Measurements from ENCODE around the gene OPRM1. TPM values are rescaled to one million over a fixed set of nuclear protein-coding genes. Genes with fewer than 3 reads are reported as not detected.

Gene OPRM1
- total RNA-seq, 1 donor = not detected

DNA sequence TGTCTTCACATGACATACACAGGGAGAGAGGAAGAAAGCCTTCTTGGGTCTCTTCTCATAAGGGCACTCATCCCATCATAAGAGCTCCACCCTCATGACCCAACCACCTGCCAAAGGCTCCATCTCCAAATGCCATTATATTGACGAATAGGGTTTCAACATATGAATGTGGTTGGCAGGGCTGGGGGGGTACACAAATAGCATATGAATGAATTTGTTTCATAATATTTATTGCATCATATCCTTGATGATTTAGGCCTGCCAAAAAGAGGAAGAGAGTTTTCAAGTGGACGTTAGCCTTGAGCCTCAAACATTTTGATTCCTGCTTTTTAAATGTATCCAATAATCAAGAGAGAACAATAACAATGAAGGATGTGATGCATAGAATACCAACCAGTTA is 26.2 kb upstream of the OPRM1 start:
- Histone ChIP-seq H3K27ac (ENCODE audit: low read depth, low read length) (no peak overlapping the region), H3K4me2 (ENCODE audit: insufficient read depth, low read length) (no peak overlapping the region), H4K20me1 (ENCODE audit: insufficient read depth, low read length) (no peaks in the 10 kb centered on the region), H3K4me1 (ENCODE audit: insufficient read depth, low read length) (no peaks in the 10 kb centered on the region), H3K9me3 (ENCODE audit: low read depth, low read length) (peaks cover 4% of the 10 kb centered on the region), H3K27me3 (ENCODE audit: insufficient read depth, low read length) (no peaks in the 10 kb centered on the region), H2AFZ (ENCODE audit: low read length) (no peak overlapping the region), H3K36me3 (ENCODE audit: insufficient read depth, low read length) (no peaks in the 10 kb centered on the region), H3K79me2 (ENCODE audit: insufficient read depth, low read length) (no peaks in the 10 kb centered on the region), H3K4me3 (ENCODE audit: insufficient read depth, low read length) (no peak overlapping the region)
- TF ChIP-seq, protein P1, sequence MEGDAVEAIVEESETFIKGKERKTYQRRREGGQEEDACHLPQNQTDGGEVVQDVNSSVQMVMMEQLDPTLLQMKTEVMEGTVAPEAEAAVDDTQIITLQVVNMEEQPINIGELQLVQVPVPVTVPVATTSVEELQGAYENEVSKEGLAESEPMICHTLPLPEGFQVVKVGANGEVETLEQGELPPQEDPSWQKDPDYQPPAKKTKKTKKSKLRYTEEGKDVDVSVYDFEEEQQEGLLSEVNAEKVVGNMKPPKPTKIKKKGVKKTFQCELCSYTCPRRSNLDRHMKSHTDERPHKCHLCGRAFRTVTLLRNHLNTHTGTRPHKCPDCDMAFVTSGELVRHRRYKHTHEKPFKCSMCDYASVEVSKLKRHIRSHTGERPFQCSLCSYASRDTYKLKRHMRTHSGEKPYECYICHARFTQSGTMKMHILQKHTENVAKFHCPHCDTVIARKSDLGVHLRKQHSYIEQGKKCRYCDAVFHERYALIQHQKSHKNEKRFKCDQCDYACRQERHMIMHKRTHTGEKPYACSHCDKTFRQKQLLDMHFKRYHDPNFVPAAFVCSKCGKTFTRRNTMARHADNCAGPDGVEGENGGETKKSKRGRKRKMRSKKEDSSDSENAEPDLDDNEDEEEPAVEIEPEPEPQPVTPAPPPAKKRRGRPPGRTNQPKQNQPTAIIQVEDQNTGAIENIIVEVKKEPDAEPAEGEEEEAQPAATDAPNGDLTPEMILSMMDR (IDR thresholded peaks at IDR 0.05; ENCODE audit: extremely low read depth, low read depth, low read length) = no peak
- DNase-seq (ENCODE audit: insufficient read length, low spot score, missing footprints) = no peak

DNA sequence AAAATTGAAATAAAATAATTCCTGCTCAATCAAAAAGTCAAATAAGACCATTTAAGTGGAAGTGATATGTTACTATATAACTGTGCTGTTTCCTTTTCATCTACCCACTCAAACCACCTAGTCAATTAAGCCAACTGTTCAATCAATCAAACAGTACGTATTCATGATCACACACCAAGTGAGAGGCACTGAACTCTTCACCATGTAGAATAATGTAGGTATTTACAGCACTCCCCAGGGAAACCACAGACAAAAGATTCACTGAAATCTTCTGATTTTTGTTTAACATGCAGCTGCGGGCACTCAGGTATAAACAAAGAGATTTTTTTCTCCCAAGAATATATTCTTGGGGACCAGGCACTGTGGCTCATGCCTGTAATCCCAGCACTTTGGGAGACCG is 21.3 kb upstream of the OPRM1 start:
- H3K79me2 ChIP-seq (ENCODE audit: insufficient read depth, low read length) = no peaks in the 10 kb centered on the region
- no peaks in the 10 kb centered on the region for H3K36me3 ChIP-seq (ENCODE audit: insufficient read depth, low read length)
- TF ChIP-seq, protein P1 (IDR thresholded peaks at IDR 0.05; ENCODE audit: extremely low read depth, low read depth, low read length) = no peak
- H3K4me2 ChIP-seq (ENCODE audit: insufficient read depth, low read length) = no peak overlapping the region
- H3K4me3 ChIP-seq (ENCODE audit: insufficient read depth, low read length) = no peak overlapping the region
- no peak for DNase-seq (ENCODE audit: insufficient read length, low spot score, missing footprints)
- H2AFZ ChIP-seq (ENCODE audit: low read length) = no peak overlapping the region
- H3K4me1 ChIP-seq (ENCODE audit: insufficient read depth, low read length) = no peaks in the 10 kb centered on the region
- H4K20me1 ChIP-seq (ENCODE audit: insufficient read depth, low read length) = no peaks in the 10 kb centered on the region
- no peak overlapping the region for H3K27ac ChIP-seq (ENCODE audit: low read depth, low read length)
- peaks cover 4% of the 10 kb centered on the region for H3K9me3 ChIP-seq (ENCODE audit: low read depth, low read length)
- H3K27me3 ChIP-seq (ENCODE audit: insufficient read depth, low read length) = no peaks in the 10 kb centered on the region

GRCh38 chr6:154030646-154031045 is 8.4 kb upstream of the OPRM1 start:
- TF ChIP-seq, protein P1 (IDR thresholded peaks at IDR 0.05; ENCODE audit: extremely low read depth, low read depth, low read length) = no peak
- no peak for DNase-seq (ENCODE audit: insufficient read length, low spot score, missing footprints)

DNA sequence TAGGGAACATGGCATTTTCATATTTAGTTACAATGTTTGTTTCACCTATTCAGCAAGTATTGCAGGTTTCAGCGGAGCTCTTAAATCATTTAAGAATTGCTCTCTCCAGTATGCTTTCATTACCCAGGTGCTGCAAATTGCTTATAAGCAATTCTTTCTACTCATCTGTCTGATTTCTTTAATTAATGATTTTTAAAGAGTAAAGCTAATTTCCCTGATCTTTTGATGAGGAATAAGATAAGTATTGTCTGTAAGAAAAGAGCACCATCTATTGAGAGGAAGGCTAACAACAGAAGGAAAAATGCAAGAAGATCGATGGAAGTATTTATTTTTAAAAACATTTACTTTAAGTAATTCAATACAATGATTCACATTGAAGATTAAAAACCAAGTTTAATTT is 2.0 kb downstream of the OPRM1 start:
- Histone ChIP-seq H4K20me1 (ENCODE audit: insufficient read depth, low read length) (no peaks in the 10 kb centered on the region), H3K27ac (ENCODE audit: low read depth, low read length) (no peak overlapping the region), H3K27me3 (ENCODE audit: insufficient read depth, low read length) (no peaks in the 10 kb centered on the region), H3K4me2 (ENCODE audit: insufficient read depth, low read length) (no peak overlapping the region), H3K9me3 (ENCODE audit: low read depth, low read length) (no peaks in the 10 kb centered on the region), H2AFZ (ENCODE audit: low read length) (no peak overlapping the region), H3K36me3 (ENCODE audit: insufficient read depth, low read length) (no peaks in the 10 kb centered on the region), H3K79me2 (ENCODE audit: insufficient read depth, low read length) (no peaks in the 10 kb centered on the region), H3K4me1 (ENCODE audit: insufficient read depth, low read length) (no peaks in the 10 kb centered on the region), H3K4me3 (ENCODE audit: insufficient read depth, low read length) (no peak overlapping the region)
- TF ChIP-seq, protein P1 (IDR thresholded peaks at IDR 0.05; ENCODE audit: extremely low read depth, low read depth, low read length) = no peak
- no peak for DNase-seq (ENCODE audit: insufficient read length, low spot score, missing footprints)

More at GRCh38 chr6:154030646-154031045, 8.4 kb upstream of the OPRM1 start:
- H3K79me2 ChIP-seq (ENCODE audit: insufficient read depth, low read length) = no peaks in the 10 kb centered on the region
- no peaks in the 10 kb centered on the region for H3K36me3 ChIP-seq (ENCODE audit: insufficient read depth, low read length)
- H3K9me3 ChIP-seq (ENCODE audit: low read depth, low read length) = peaks cover 2% of the 10 kb centered on the region
- H3K4me2 ChIP-seq (ENCODE audit: insufficient read depth, low read length) = no peak overlapping the region
- H3K4me3 ChIP-seq (ENCODE audit: insufficient read depth, low read length) = no peak overlapping the region
- no peaks in the 10 kb centered on the region for H3K27me3 ChIP-seq (ENCODE audit: insufficient read depth, low read length)
- no peaks in the 10 kb centered on the region for H3K4me1 ChIP-seq (ENCODE audit: insufficient read depth, low read length)
- H3K27ac ChIP-seq (ENCODE audit: low read depth, low read length) = no peak overlapping the region
- no peaks in the 10 kb centered on the region for H4K20me1 ChIP-seq (ENCODE audit: insufficient read depth, low read length)
- H2AFZ ChIP-seq (ENCODE audit: low read length) = no peak overlapping the region

Data from osteoblast (primary cell).